GM19324 (cell line): ENCODE measurements around the gene HAS3.
"Not testable (repeated sequence)": the region's sequence is repeated elsewhere in the genome, so short reads cannot be mapped to it uniquely, and the experiment has no call there.

Experiments
- ATAC-seq: cut with Tn5 transposase; IDR thresholded peaks from one replicate; pipeline ENCODE4 v1.9.1; 2021; ENCODE audit warnings: mild to moderate bottlenecking, moderate library complexity; ENCODE audit not compliant: unreplicated experiment, low FRiP score

HAS3 gene

GRCh38 chr16:69115361-69115760 lies 9.9 kb downstream of the HAS3 start:
- ATAC-seq: no peak

- ATAC-seq: no peak
These were observed 10.4 kb downstream of the HAS3 start for GRCh38 chr16:69115837-69116236.

GRCh38 chr16:69116256-69116875 lies 10.9 kb downstream of the HAS3 start:
- no peak for ATAC-seq

GRCh38 chr16:69116906-69117305 lies 11.5 kb downstream of the HAS3 start:
- ATAC-seq: no peak

- ATAC-seq: no peak
These were observed 13.0 kb downstream of the HAS3 start for GRCh38 chr16:69118468-69118867.

- ATAC-seq: no peak
These were observed 13.5 kb downstream of the HAS3 start for GRCh38 chr16:69118994-69119393.

GRCh38 chr16:69119536-69119935 lies 14.1 kb downstream of the HAS3 start:
- no peak for ATAC-seq

GRCh38 chr16:69120096-69120664 lies 14.7 kb downstream of the HAS3 start:
- ATAC-seq: no peak

GRCh38 chr16:69123910-69124309 lies 18.5 kb downstream of the HAS3 start:
- ATAC-seq: no peak

GRCh38 chr16:69124406-69124805 lies 19.0 kb downstream of the HAS3 start:
- not testable (repeated sequence) for ATAC-seq

GRCh38 chr16:69124961-69125360 lies 19.5 kb downstream of the HAS3 start:
- ATAC-seq: not testable (repeated sequence)

- no peak for ATAC-seq
These were observed 20.8 kb downstream of the HAS3 start for GRCh38 chr16:69126221-69126620.

GRCh38 chr16:69126801-69127200 lies 21.3 kb downstream of the HAS3 start:
- not testable (repeated sequence) for ATAC-seq

- no peak for ATAC-seq
These were observed 22.6 kb downstream of the HAS3 start for GRCh38 chr16:69127966-69128510.

- no peak for ATAC-seq
These were observed 25.0 kb downstream of the HAS3 start for GRCh38 chr16:69130461-69130860.

- ATAC-seq: no peak
These were observed 25.9 kb downstream of the HAS3 start for GRCh38 chr16:69131167-69131838.

GRCh38 chr16:69131839-69132423 lies 26.5 kb downstream of the HAS3 start:
- ATAC-seq: peak; percentile 28

GRCh38 chr16:69132424-69133252 lies 27.2 kb downstream of the HAS3 start, which contains the start of the genes CHTF8 and UTP4:
Gene CHTF8, minus strand, starts transcription at chr16:69132588. Its CDS starts 11,130 bp downstream, at chr16:69121458.
Gene UTP4, plus strand, starts transcription at chr16:69132649. Its CDS starts 811 bp downstream, at chr16:69133460.
- ATAC-seq: peak; percentile 93

GRCh38 chr16:69133373-69133954 lies 28.0 kb downstream of the HAS3 start:
- no peak for ATAC-seq

- no peak for ATAC-seq
These were observed 33.2 kb downstream of the HAS3 start for GRCh38 chr16:69138608-69139007.
